Sigmoid colon (tissue), 7 donors: ENCODE measurements around the gene SKP2. TPM values are rescaled to one million over a fixed set of nuclear protein-coding genes. Genes with fewer than 3 reads are reported as not detected.

Source experiments
- DNase-seq: peaks from one replicate; pipeline ENCODE4 v3.0.0-alpha.2; 2019
- H3K27ac ChIP-seq, 4 donors: fragments of 200-600 bp; sonication (generic); one replicate each; pipeline ENCODE4 v1.5.1; 2016 to 2019; ENCODE audit warnings: mild to moderate bottlenecking in 1 of 4
- H3K27me3 ChIP-seq, 3 donors: fragments of 200-600 bp; sonication (generic); one replicate each; pipeline ENCODE4 v1.5.1; 2019; ENCODE audit warnings: mild to moderate bottlenecking in 1 of 3
- H3K36me3 ChIP-seq, 4 donors: fragments of 200-600 bp; sonication (generic); one replicate each; pipeline ENCODE4 v1.5.1; 2016 to 2019
- H3K4me1 ChIP-seq, 4 donors: fragments of 200-600 bp; sonication (generic); one replicate each; pipeline ENCODE4 v1.5.1; 2017 to 2019
- H3K4me3 ChIP-seq, 4 donors: fragments of 200-600 bp; sonication (generic); one replicate each; pipeline ENCODE4 v1.5.1; 2017 to 2019; ENCODE audit warnings: mild to moderate bottlenecking in 2 of 4, moderate library complexity in 1 of 4
- H3K9me3 ChIP-seq, 4 donors: fragments of 200-600 bp in 3 of 4; sonication (generic) in 3 of 4; one replicate each; pipeline versions ENCODE4 v1.5.1 to v1.6.1; 2013 to 2019
- EP300 ChIP-seq, 4 donors: sonication (generic); formaldehyde crosslinking; IDR thresholded peaks; one replicate each; pipeline ENCODE4 v1.6.1; 2017; ENCODE audit warnings: antibody characterized with exemption in 4 of 4
- POLR2A ChIP-seq, 2 donors: fragments of 450-650 bp; IDR thresholded peaks; one replicate each; pipeline ENCODE4 v1.6.1; 2016; ENCODE audit warnings: antibody characterized with exemption in 2 of 2, mild to moderate bottlenecking in 2 of 2, moderate library complexity in 2 of 2
- POLR2AphosphoS5 ChIP-seq, 4 donors: sonication (generic); formaldehyde crosslinking; IDR thresholded peaks; one replicate each; pipeline ENCODE4 v1.6.1; 2017; ENCODE audit warnings: antibody characterized with exemption in 4 of 4
- WGBS, 2 donors: extraction: QIAGEN DNeasy Blood & Tissue Kit; methylation state at CpG; one replicate each; pipeline ENCODE4 v1.1.7; 2013; 5-methylcytosine and 5-hydroxymethylcytosine counted together
- intact Hi-C: fragments of 100-400 bp; cut with DNase I; formaldehyde crosslinking; loops from one replicate; pipeline ENCODE4 v1.15.1; 2023
- polyA plus RNA-seq, 3 donors: library from polyadenylated mRNA; stranded (reverse); fragments of 200-250 nt; gene quantifications; one replicate each; pipeline ENCODE4 v1.2.3, GENCODE V29; 2013
- total RNA-seq, 4 donors: library from RNA; depleted of rRNA; stranded (reverse); fragments of >200 nt; gene quantifications; one replicate each; pipeline ENCODE4 v1.1.0, GENCODE V29; 2016
- TF ChIP-seq, protein P1 (sequence below), 4 experiments: fragments of 450-650 bp in 3 of 4; fragments of 200-600 bp in 1 of 4; IDR thresholded peaks; one replicate each; pipeline ENCODE4 v1.5.1; 2016 to 2019; ENCODE audit warnings: antibody characterized with exemption in 4 of 4, mild to moderate bottlenecking in 3 of 4, moderate library complexity in 2 of 4
- donor health status: healthy with polysubstance abuse.
- donor health status: Bipolar disorder and iron deficiency.
- donor health status: healthy.

SKP2 gene
- total and polyA plus RNA-seq, 7 donors = 2.4 to 9.6 (median 7.0) TPM

DNA sequence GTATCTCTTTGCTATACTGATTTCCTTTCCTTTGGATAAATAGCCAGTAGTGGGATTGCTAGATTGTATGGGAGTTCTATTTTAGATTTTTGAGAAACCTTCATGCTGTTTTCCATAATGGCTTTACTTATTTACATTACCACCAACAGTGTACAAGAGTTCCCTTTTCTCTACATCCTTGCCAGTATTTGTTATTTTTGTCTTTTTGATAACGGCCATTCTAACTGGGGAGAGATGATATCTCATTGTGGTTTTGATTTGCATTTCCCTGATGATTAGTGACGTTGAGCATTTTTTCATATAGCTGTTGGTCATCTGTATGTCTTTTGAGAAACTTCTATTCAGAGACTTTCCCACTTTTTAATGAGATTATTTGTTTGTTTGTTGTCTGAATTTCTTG is 64.0 kb downstream of the SKP2 start:
- Histone ChIP-seq H3K36me3 (peaks cover 0 to 84% (median 12%) of the 10 kb centered on the region in 4 donors), H3K27ac (no peak overlapping the region), H3K4me1 (no peaks in the 10 kb centered on the region), H3K27me3 (no peaks in the 10 kb centered on the region), H3K9me3 (no peaks in the 10 kb centered on the region), H3K4me3 (no peak overlapping the region)
- DNase-seq = no peak
- TF ChIP-seq POLR2AphosphoS5 (IDR thresholded peaks at IDR 0.05) (no peak), POLR2A (IDR thresholded peaks at IDR 0.05) (no peak), EP300 (IDR thresholded peaks at IDR 0.05) (no peak)
- TF ChIP-seq, protein P1, sequence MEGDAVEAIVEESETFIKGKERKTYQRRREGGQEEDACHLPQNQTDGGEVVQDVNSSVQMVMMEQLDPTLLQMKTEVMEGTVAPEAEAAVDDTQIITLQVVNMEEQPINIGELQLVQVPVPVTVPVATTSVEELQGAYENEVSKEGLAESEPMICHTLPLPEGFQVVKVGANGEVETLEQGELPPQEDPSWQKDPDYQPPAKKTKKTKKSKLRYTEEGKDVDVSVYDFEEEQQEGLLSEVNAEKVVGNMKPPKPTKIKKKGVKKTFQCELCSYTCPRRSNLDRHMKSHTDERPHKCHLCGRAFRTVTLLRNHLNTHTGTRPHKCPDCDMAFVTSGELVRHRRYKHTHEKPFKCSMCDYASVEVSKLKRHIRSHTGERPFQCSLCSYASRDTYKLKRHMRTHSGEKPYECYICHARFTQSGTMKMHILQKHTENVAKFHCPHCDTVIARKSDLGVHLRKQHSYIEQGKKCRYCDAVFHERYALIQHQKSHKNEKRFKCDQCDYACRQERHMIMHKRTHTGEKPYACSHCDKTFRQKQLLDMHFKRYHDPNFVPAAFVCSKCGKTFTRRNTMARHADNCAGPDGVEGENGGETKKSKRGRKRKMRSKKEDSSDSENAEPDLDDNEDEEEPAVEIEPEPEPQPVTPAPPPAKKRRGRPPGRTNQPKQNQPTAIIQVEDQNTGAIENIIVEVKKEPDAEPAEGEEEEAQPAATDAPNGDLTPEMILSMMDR (IDR thresholded peaks at IDR 0.05) = no peak
- 74 to 86% methylated on average over 2 of the region's 2 CpGs for WGBS, 2 donors
- intact Hi-C loops = no loop called here

DNA sequence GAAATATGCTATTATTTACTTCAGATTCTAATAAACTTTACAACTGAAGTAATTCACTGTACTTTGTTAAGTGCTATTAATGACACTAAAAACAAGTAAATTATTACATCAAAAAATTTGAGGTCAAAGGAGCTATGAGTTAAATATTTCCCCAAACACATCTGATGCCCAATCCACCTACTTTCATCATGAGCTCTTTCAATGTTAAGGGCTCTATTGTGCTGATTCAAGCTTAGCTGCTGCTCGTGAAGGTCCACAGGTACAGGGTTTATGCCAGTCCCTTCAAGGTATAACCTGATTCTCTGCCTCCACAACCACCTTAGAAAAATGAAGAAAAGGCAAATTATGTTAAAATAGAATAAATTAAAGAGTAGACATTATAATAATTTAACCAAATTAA is 65.7 kb downstream of the SKP2 start:
- no peaks in the 10 kb centered on the region for H3K27me3 ChIP-seq
- peaks cover 0 to 8% (median 6%) of the 10 kb centered on the region in 4 donors for H3K4me1 ChIP-seq
- H3K4me3 ChIP-seq = no peak overlapping the region
- no peak for DNase-seq
- H3K36me3 ChIP-seq = peaks cover 0 to 85% (median 12%) of the 10 kb centered on the region in 4 donors
- WGBS, 2 donors = 91 to 97% methylated on average over 1 of the region's 1 CpG
- TF ChIP-seq EP300 (IDR thresholded peaks at IDR 0.05) (no peak), POLR2A (IDR thresholded peaks at IDR 0.05) (no peak), POLR2AphosphoS5 (IDR thresholded peaks at IDR 0.05) (no peak)
- TF ChIP-seq, protein P1 (IDR thresholded peaks at IDR 0.05) = no peak
- no peak overlapping the region for H3K27ac ChIP-seq
- H3K9me3 ChIP-seq = no peaks in the 10 kb centered on the region
- intact Hi-C loops = no loop called here

DNA sequence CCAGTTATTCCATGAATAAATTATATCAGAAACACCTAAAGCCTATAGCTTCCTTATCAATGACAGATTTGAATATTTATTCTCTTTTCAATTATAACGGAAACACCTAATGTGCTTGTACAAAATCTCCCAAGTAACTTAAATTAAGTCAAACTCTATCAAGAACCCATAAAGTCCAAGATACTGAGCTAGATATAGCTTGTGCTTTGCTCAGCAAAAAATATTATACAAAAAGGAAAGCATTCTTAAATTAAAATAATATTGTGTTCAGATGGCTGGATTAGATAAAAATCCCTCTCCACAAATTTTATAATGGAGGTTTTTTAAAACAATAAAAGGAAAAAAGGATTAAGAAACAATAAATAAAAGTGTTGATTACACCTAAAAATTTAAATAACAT is 66.1 kb downstream of the SKP2 start:
- Histone ChIP-seq H3K27ac (no peak overlapping the region), H3K9me3 (no peaks in the 10 kb centered on the region), H3K4me1 (peaks cover 0 to 13% (median 10%) of the 10 kb centered on the region in 4 donors), H3K27me3 (no peaks in the 10 kb centered on the region), H3K36me3 (peaks cover 0 to 81% (median 12%) of the 10 kb centered on the region in 4 donors), H3K4me3 (no peak overlapping the region)
- TF ChIP-seq POLR2AphosphoS5 (IDR thresholded peaks at IDR 0.05) = no peak
- TF ChIP-seq, protein P1 (IDR thresholded peaks at IDR 0.05) = no peak
- TF ChIP-seq EP300 (IDR thresholded peaks at IDR 0.05) = no peak
- no peak for TF ChIP-seq POLR2A (IDR thresholded peaks at IDR 0.05)
- 95 to 96% methylated on average over 1 of the region's 1 CpG for WGBS, 2 donors
- DNase-seq = no peak
- intact Hi-C loops = no loop called here

DNA sequence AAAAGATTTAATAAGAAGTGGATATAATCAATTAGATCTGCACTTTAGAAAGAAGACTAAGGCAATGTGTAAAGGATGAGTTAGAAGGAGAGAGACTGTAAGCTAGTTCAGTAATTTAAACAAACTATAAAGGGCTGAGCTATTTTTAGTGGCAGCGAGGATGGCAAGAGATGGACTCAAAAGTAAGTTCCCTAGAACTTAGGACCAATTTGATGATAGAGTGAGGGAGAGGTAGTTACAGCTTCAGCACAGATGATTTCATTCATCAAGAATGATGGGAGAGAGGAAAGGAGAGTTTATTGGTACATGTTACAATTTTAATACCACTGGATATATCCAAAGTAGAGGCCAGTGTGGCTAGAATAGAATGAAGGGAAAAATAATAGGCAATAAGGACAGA is 70.7 kb downstream of the SKP2 start:
- Histone ChIP-seq H3K9me3 (no peaks in the 10 kb centered on the region), H3K27ac (peak overlapping the region in 2 of 4 donors; percentile 20 to 30), H3K4me1 (peaks cover 0 to 15% (median 11%) of the 10 kb centered on the region in 4 donors), H3K27me3 (no peaks in the 10 kb centered on the region), H3K36me3 (peaks cover 0 to 69% (median 17%) of the 10 kb centered on the region in 4 donors), H3K4me3 (no peak overlapping the region)
- TF ChIP-seq, protein P1 (IDR thresholded peaks at IDR 0.05) = no peak
- no peak for TF ChIP-seq POLR2AphosphoS5 (IDR thresholded peaks at IDR 0.05)
- TF ChIP-seq EP300 (IDR thresholded peaks at IDR 0.05) = no peak
- no peak for TF ChIP-seq POLR2A (IDR thresholded peaks at IDR 0.05)
- intact Hi-C loops = no loop called here
- 86 to 95% methylated on average over 1 of the region's 1 CpG for WGBS, 2 donors
- no peak for DNase-seq

DNA sequence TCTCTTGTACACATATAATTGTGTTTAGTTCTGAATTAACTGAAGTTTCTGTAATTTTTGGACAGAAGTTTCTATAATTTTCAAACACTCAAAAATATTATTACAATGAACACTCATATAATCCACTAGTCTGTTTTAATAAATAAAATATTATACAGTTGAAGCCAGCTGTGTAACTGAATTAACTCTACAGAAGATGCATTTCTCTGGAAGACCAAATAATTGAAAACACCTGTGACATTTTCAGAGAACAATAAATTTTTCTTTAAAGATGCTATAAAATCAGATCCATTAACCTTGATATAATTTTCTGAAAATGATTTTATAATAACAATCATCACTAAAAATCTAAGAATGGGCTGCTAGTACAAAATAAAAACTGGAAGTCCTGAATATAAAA is 75.1 kb downstream of the SKP2 start:
- H3K36me3 ChIP-seq = peaks cover 0 to 32% (median 8%) of the 10 kb centered on the region in 4 donors
- TF ChIP-seq POLR2A (IDR thresholded peaks at IDR 0.05) (no peak), EP300 (IDR thresholded peaks at IDR 0.05) (no peak), POLR2AphosphoS5 (IDR thresholded peaks at IDR 0.05) (no peak)
- TF ChIP-seq, protein P1 (IDR thresholded peaks at IDR 0.05) = no peak
- H3K27ac ChIP-seq = peak overlapping the region in 1 of 4 donors; percentile 57
- intact Hi-C loops = no loop called here
- no peak for DNase-seq
- H3K4me3 ChIP-seq = no peak overlapping the region
- no peaks in the 10 kb centered on the region for H3K9me3 ChIP-seq
- H3K4me1 ChIP-seq = peaks cover 0 to 36% (median 16%) of the 10 kb centered on the region in 4 donors
- H3K27me3 ChIP-seq = no peaks in the 10 kb centered on the region
